Lung (tissue), 12 donors: ENCODE results near the gene ENHO. TPM values are rescaled to one million over a fixed set of nuclear protein-coding genes. Genes with fewer than 3 reads are reported as not detected.
"Not testable (repeated sequence)": the region's sequence is repeated elsewhere in the genome, so short reads cannot be mapped to it uniquely, and the experiment has no call there.

ENCODE experiments used
- ATAC-seq: fragments of 200-7000 bp; cut with Tn5 transposase; one replicate; pipeline ENCODE4 v1.9.1; 2020; ENCODE audit warnings: moderate number of reproducible peaks; ENCODE audit not compliant: insufficient read depth, low FRiP score
- DNase-seq, 3 donors: peaks; one replicate each; pipeline ENCODE4 v3.0.0-alpha.2; 2013 to 2017
- H3K27ac ChIP-seq, 2 donors: one replicate each; pipeline ENCODE4 v1.5.1; 2013; ENCODE audit warnings: mild to moderate bottlenecking in 2 of 2, moderate library complexity in 2 of 2, control low read depth in 1 of 2, inconsistent platforms in 1 of 2, low read depth in 1 of 2, low read length in 1 of 2
- H3K27me3 ChIP-seq, 3 donors: one replicate each; pipeline ENCODE4 v1.5.1; 2013; ENCODE audit warnings: low read length in 2 of 3; ENCODE audit not compliant: control insufficient read depth in 3 of 3, insufficient read depth in 3 of 3
- H3K36me3 ChIP-seq, 4 donors: one replicate each; pipeline ENCODE4 v1.5.1; 2013; ENCODE audit warnings: low read length in 4 of 4, mild to moderate bottlenecking in 1 of 4, moderate library complexity in 1 of 4; ENCODE audit not compliant: control insufficient read depth in 4 of 4, insufficient read depth in 4 of 4
- H3K4me1 ChIP-seq, 5 donors: one replicate each; pipeline ENCODE4 v1.5.1; 2013; ENCODE audit warnings: low read length in 5 of 5, mild to moderate bottlenecking in 2 of 5, moderate library complexity in 1 of 5; ENCODE audit not compliant: control insufficient read depth in 5 of 5, insufficient read depth in 5 of 5
- H3K4me3 ChIP-seq: one replicate; pipeline ENCODE4 v1.5.1; 2013; ENCODE audit warnings: mild to moderate bottlenecking, control low read depth, moderate library complexity
- H3K9ac ChIP-seq, 2 donors: one replicate each; pipeline ENCODE4 v1.5.1; 2013; ENCODE audit warnings: low read length in 2 of 2, control low read depth in 1 of 2; ENCODE audit not compliant: insufficient read depth in 1 of 2
- H3K9me3 ChIP-seq, 4 donors: one replicate each; pipeline ENCODE4 v1.5.1; 2013; ENCODE audit warnings: low read length in 3 of 4, mild to moderate bottlenecking in 1 of 4, moderate library complexity in 1 of 4; ENCODE audit not compliant: control insufficient read depth in 4 of 4, insufficient read depth in 3 of 4
- WGBS, 2 donors: extraction: QIAGEN DNeasy Blood & Tissue Kit; methylation state at CpG; one replicate each; pipeline ENCODE4 v1.1.7; 2013; 5-methylcytosine and 5-hydroxymethylcytosine counted together
- polyA plus RNA-seq, 2 donors: library from polyadenylated mRNA; stranded (reverse); fragments of 200-250 nt; gene quantifications; one replicate each; pipeline ENCODE4 v1.2.1, GENCODE V29; 2013
- total RNA-seq, 2 donors: library from RNA; depleted of rRNA in 1 of 2; stranded (reverse); fragments of >200 nt in 1 of 2; gene quantifications; one replicate each; pipeline ENCODE4 v1.2.1, GENCODE V29; 2014 to 2021
- TF ChIP-seq, protein P1 (sequence below): IDR thresholded peaks from 2 replicates; pipeline ENCODE4 v1.5.1; 2012; ENCODE audit warnings: mild to moderate bottlenecking; ENCODE audit errors: control extremely low read depth, extremely low read depth
- donor health status: control.
- donor health status: control.
- donor health status: Bipolar disorder and iron deficiency.
- donor health status: healthy.
- donor health status: DM: yes; HTN: yes; CAD: no.

ENHO gene
- total and polyA plus RNA-seq, 4 donors = 0.29 to 1.4 (median 0.70) TPM

DNA sequence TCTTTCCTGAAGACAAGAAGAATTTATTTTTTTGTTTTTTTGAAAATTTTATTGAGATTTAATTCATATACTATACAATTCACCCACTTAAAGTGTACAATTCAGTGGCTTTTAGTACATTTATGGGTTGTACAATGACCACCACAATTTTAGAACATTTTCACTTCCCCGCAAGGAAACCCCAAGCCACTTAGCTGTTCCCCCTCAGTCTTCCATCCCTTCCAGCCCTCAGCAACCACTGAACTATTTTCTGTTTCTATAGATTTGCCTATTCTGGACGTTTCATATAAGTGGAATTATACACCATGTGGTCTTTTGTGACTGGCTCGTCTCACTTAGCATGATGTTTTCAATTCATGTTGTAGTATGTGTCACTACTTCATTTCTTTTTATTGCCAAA, 36.2 kb downstream of the ENHO start:
- Histone ChIP-seq H3K36me3 (no peaks in the 10 kb centered on the region), H3K9ac (no peak overlapping the region), H3K4me3 (no peak overlapping the region), H3K27me3 (peaks cover 0 to 3% (median 0%) of the 10 kb centered on the region in 3 donors), H3K4me1 (no peaks in the 10 kb centered on the region), H3K27ac (no peak overlapping the region), H3K9me3 (peaks cover 0 to 2% (median 0%) of the 10 kb centered on the region in 4 donors)
- ATAC-seq (no peak), DNase-seq (no peak)
- 54 to 58% methylated on average over 3 of the region's 3 CpGs for WGBS, 2 donors
- TF ChIP-seq, protein P1, sequence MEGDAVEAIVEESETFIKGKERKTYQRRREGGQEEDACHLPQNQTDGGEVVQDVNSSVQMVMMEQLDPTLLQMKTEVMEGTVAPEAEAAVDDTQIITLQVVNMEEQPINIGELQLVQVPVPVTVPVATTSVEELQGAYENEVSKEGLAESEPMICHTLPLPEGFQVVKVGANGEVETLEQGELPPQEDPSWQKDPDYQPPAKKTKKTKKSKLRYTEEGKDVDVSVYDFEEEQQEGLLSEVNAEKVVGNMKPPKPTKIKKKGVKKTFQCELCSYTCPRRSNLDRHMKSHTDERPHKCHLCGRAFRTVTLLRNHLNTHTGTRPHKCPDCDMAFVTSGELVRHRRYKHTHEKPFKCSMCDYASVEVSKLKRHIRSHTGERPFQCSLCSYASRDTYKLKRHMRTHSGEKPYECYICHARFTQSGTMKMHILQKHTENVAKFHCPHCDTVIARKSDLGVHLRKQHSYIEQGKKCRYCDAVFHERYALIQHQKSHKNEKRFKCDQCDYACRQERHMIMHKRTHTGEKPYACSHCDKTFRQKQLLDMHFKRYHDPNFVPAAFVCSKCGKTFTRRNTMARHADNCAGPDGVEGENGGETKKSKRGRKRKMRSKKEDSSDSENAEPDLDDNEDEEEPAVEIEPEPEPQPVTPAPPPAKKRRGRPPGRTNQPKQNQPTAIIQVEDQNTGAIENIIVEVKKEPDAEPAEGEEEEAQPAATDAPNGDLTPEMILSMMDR = no peak

DNA sequence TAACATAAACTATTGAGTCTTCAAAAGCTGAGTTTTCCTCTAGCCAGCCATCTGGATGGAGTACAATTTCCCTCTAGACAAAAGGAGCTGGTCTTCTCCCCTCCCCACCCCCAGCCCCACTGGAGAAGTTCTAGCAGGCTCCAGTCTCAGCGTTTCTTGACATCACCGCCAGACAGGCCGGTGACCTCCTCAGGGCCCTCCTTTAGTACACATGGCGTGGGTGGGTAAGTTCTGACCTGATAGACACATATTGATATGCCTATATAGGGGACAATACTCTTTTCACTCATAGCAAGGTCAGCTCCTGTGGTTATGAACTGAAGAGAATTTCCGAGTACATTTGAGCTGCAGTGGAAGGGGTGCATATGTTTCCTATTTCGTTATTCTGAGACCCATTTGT, 37.0 kb downstream of the ENHO start:
- 81 to 82% methylated on average over 6 of the region's 6 CpGs for WGBS, 2 donors
- H3K27ac ChIP-seq = no peak overlapping the region
- no peaks in the 10 kb centered on the region for H3K4me1 ChIP-seq
- H3K36me3 ChIP-seq = no peaks in the 10 kb centered on the region
- ATAC-seq (no peak), DNase-seq (no peak)
- H3K27me3 ChIP-seq = peaks cover 0 to 3% (median 0%) of the 10 kb centered on the region in 3 donors
- no peak overlapping the region for H3K4me3 ChIP-seq
- peaks cover 0 to 2% (median 0%) of the 10 kb centered on the region in 4 donors for H3K9me3 ChIP-seq
- TF ChIP-seq, protein P1 = no peak
- no peak overlapping the region for H3K9ac ChIP-seq

DNA sequence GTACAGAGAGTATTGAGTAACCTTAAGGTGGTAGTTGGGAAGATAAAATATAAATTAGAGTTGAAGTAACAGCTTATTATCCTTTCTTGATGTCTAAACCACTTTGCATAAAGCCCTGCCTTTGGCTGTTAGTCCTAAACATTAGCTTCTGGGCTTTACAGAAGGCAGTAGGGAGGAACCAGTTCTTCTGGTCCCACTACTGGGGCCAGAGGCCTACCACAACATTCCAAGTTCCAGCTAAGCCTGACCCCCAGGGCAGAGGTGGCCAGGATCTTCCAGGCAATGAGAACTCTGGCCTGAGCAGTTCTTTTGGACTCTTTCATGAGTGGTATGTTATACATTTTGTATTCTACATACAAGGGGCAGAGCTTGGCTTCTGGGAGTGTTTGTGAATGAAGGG, 38.1 kb downstream of the ENHO start:
- no peak overlapping the region for H3K4me3 ChIP-seq
- H3K27ac ChIP-seq = no peak overlapping the region
- H3K36me3 ChIP-seq = no peaks in the 10 kb centered on the region
- H3K4me1 ChIP-seq = no peaks in the 10 kb centered on the region
- H3K9ac ChIP-seq = no peak overlapping the region
- DNase-seq (no peak), ATAC-seq (no peak)
- peaks cover 0 to 3% (median 0%) of the 10 kb centered on the region in 3 donors for H3K27me3 ChIP-seq
- peaks cover 0 to 2% (median 0%) of the 10 kb centered on the region in 4 donors for H3K9me3 ChIP-seq
- TF ChIP-seq, protein P1 = no peak

DNA sequence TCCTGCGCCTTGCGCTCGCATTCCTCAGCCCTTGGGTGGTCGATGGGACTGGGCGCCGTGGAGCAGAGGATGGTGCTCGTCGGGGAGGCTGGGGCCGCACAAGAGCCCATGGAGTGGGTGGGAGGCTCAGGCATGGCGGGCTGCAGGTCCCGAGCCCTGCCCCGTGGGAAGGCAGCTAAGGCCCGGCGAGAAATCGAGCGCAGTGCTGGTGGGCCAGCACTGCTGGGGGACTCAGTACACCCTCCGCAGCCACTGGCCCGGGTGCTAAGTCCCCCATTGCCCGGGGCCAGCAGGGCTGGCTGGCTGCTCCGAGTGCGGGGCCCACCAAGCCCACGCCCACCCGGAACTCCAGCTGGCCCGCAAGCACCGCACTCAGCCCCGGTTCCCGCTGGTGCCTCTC, 40.0 kb downstream of the ENHO start:
- not testable (repeated sequence) for H3K9me3 ChIP-seq, ATAC-seq, H3K4me3 ChIP-seq, H3K36me3 ChIP-seq, H3K9ac ChIP-seq, DNase-seq, H3K4me1 ChIP-seq, H3K27ac ChIP-seq, H3K27me3 ChIP-seq
- 94 to 96% methylated on average over 18 to 24 of the region's 27 CpGs for WGBS, 2 donors

DNA sequence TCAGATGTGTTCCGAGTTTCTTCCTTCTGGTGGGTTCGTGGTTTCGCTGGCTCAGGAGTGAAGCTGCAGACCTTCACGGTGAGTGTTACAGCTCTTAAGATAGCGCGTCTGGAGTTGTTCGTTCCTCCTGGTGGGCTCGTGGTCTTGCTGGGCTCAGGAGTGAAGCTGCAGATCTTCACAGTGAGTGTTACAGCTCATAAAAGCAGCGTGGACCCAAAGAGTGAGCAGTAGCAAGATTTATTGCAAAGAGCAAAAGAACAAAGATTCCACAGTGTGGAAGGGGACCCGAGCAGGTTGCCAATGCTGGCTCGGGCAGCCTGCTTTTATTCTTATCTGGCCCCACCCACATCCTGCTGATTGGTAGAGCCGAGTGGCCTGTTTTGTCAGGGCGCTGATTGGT, 41.2 kb downstream of the ENHO start:
- not testable (repeated sequence) for H3K4me1 ChIP-seq, H3K36me3 ChIP-seq, H3K9ac ChIP-seq, H3K4me3 ChIP-seq, H3K27ac ChIP-seq, DNase-seq, ATAC-seq, H3K9me3 ChIP-seq, H3K27me3 ChIP-seq
- 64 to 73% methylated on average over 13 of the region's 13 CpGs for WGBS, 2 donors
